ENCODE data around the gene CDC14A.
A peak's percentile ranks its signal among the peaks of the same experiment; 100 is the strongest.

The CDC14A gene

DNA sequence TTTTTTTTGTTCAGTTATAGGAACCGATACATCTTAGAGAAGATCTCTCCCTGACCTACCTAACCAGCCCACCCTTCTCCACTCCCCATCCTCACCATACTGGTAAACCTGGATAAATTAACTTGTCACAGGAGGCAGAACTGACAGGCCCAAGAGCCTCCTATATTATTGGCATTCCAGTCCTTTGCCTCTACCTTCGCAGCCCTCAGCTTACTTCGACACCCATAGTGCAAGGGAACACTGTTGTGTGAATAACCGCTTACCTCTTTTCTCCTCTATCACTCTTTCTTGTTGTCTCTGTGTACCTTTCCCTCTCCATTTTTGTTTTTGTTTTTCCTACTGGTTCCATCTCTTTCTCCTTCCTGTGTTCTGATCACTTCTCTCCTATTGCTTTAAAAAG, 58.7 kb downstream of the CDC14A start:
- no peak for DNase-seq

- no peak for DNase-seq
Observed at GRCh38 chr1:100411574-100411973, 59.3 kb downstream of the CDC14A start.

DNA sequence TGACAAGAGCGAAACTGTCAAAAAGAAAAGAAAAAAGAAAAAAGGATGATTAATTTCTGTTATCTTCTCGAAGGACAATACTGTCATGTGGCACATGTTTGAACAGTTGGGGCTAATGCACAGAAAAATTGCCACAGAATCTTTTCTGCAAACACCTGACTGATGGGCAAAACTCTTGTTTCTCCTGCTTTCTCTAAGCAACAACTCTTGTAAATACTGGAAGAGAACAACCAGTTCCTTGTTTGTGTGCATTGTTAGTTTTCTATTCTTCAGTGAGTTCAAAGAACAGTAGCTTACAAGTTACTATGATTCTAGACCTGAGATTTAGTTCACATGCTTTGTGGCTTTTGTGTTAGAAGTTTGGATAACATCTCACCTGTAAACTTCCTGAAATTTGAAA, 60.7 kb downstream of the CDC14A start:
- DNase-seq, result no peak

GRCh38 chr1:100414693-100415497, 62.6 kb downstream of the CDC14A start:
- no peak for DNase-seq

DNA sequence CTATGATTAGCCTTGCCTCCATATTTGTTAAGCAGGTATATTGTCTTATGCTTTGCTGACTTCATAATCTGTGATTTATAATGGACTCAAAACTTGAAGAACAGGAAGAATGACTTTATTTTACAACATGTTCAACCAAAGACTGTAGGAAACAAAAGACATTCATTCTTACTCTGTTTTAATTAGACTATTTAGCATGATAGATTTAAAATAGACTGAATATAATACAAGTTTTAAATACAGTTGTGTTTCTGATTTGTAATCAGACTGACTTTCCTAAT, 63.1 kb downstream of the CDC14A start:
- no peak for DNase-seq

DNA sequence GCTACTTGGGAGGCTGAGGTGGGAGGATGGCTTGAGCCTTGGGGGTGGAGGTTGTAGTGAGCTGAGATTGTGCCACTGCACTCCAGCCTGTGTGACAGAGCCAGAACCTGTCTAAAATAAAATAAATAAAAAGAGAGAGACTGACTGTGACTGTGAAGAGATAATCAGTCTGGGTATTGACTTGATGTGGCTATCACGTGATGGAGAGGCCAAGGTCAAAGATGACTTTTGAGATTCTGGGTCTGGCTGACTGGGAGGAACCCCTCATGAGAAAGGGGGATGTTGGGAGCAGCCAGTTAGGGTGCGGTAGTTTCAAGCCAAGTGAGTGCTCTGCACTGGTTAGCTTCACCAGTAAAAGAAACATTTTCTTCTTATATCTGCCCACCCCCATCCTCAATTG, 66.8 kb downstream of the CDC14A start:
- no peak for DNase-seq

- DNase-seq, result no peak
Observed at GRCh38 chr1:100422065-100422464, 69.8 kb downstream of the CDC14A start.

GRCh38 chr1:100423832-100424337, 71.6 kb downstream of the CDC14A start:
- peak; percentile 33 for DNase-seq

DNA sequence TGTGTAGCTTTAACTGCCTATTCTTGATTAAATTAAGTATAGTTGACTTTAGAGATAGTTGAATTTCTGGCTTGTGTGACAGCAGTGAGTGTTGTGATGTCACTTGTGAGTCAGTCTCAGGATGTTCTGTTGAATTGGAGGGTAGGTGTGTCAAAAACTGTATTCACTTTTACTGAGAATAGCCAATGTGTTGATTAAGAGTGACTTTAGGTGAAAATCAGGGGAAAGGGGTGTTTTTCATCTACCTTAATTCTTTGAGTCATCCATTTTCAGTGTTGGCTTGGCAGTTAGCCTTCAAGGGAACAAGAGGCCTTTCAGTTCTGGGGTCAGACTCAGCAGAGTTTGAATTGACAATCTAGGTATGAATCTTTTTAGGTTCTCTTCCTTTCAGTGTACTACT, 75.9 kb downstream of the CDC14A start:
- no peak for DNase-seq

- no peak for DNase-seq
Observed at GRCh38 chr1:100430325-100430756, 78.0 kb downstream of the CDC14A start.

- DNase-seq, result no peak
Observed at GRCh38 chr1:100431954-100432353, 79.6 kb downstream of the CDC14A start.

GRCh38 chr1:100433563-100433962, 81.3 kb downstream of the CDC14A start:
- DNase-seq, result no peak

DNA sequence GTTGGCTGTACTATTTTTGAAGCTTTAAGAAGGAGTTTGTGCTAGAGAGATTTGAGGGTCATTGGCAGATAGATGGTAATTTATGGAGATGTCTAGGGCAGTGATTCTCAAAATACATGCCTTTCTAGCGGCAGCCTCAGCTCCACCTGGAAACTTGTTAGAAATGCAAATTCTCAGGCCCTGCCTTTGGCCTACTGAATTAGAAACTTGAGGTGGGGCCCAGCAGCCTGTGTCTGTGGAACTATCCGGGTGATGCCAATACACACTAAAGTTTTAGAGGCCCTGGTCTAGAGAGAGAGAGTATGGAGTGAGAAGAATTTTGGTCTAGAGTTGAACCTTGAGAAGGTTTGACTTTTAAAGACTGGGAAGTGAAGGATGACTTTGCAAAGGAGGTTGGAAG, 82.5 kb downstream of the CDC14A start:
- no peak for DNase-seq

GRCh38 chr1:100438375-100438774, 86.1 kb downstream of the CDC14A start:
- no peak for DNase-seq

GRCh38 chr1:100438789-100439188, 86.5 kb downstream of the CDC14A start:
- DNase-seq, result no peak

- peak; percentile 70 for DNase-seq
Observed at GRCh38 chr1:100440075-100440809, 87.9 kb downstream of the CDC14A start.

- DNase-seq, result no peak
Observed at GRCh38 chr1:100441146-100441545, 88.8 kb downstream of the CDC14A start.

DNA sequence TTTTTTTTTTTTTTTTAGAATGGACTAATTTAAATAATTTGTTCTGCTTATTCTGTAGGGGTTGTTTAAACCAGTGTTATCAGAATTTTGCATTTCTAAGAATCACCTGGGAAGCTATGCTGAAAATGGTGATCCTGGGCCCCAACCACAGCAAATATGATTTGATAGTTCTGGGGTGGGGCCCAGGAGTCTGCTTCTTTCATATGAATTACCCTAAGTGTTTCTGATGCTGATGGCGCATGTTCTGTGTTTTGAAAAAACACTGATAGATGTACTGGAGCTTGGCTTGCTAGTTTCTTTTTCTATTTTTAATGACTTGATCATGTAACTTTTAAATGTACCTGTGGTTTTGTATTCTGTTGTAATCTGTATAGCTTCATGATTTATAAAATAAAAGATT, 89.3 kb downstream of the CDC14A start:
- DNase-seq, result no peak

GRCh38 chr1:100443811-100444571, 91.7 kb downstream of the CDC14A start:
- peak; percentile 34 for DNase-seq

DNA sequence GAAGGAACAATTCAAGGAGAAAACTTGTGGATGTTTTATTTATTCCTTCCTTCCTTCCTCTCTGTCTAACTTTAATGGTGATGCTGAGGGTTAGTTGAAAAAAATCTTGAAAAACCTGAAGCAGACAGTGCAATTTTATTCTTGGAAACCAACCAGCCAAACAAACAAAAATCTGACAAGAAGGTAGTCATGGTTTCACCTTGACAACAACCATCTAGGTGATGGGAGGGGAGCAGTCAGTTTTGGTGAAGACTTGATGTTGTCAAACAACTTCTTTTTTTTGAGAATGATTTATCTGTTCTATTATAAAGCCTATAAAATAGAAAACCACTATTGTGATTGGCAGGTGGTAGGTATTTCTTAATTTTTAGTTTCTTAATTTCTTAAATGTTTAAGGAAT, 93.3 kb downstream of the CDC14A start:
- DNase-seq, result no peak

DNA sequence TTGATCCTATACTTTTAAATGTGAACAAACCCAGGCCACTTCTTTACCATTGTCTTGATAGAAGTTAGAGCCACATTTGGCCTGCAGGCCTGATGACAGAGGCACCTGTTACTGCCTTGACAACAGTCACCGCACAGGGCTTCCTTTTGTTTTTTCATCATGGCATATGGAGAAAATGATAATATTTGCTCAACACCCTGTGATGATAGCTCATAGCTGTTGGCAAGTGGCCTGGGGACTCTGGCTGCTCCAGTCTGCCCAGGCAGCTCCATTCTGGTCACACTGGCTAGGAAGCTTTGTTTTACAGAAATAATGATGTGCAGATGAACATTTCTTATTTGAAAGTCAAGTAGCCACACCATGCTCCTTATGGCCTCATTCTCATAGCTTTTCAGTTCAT, 96.1 kb downstream of the CDC14A start:
- no peak for DNase-seq

DNA sequence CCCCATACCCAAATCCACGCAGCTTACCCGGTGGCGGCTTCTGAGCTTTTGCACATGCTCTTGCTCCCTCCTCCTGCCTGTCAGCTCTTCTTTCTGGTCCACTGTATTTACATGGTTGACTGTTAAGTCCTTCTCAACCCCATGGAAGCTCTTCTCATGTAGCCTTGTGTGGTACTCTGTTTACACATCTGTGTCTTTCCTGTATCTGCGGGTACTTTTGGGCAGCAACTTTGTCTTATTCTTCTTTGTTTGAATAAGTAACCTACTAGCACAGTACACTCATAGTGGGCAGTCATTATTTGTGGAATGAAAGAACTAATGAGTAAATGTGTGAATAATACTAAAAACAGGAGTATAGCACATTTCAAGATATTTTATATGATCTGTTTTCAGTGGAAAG, 97.2 kb downstream of the CDC14A start:
- DNase-seq, result no peak

DNA sequence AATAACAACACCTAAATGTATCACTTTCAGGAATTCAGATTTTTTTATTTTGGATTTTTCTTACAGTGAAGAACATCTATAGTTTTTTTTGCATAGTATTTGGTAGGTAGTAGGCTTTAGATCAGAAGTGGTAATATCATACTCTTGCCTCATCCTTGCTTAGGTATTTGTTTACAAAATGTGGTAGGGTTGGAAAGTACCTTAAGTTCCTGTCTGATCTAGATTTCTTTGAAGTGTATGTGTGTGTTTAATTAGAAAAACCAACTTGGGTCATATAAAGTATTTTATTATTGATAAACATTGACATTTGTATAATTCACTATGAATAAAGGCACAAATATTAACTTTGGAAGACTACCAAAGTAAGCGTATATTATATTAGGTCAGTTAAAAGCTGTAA, 100.3 kb downstream of the CDC14A start:
- DNase-seq, result no peak

Measured in activated T-cell treated with anti-CD3 and anti-CD28 coated beads, Interleukin-2, amount 50 U/mL, for 1 hour (primary cell).